Measurements from ENCODE around the gene WDFY1. TPM values are rescaled to one million over a fixed set of nuclear protein-coding genes. Genes with fewer than 3 reads are reported as not detected.
"Not testable (repeated sequence)": the region's sequence is repeated elsewhere in the genome, so short reads cannot be mapped to it uniquely, and the experiment has no call there.

WDFY1 gene
- total and polyA plus RNA-seq, 5 donors from 2014 or later = 24.9 to 67.1 (median 26.2) TPM

- Mint-ChIP-seq H3K4me1 (peaks cover 23 to 62% (median 47%) of the 10 kb centered on the region in 4 donors), H3K27me3 (peaks cover 5% of the 10 kb centered on the region), H3K4me3 (peak overlapping the region; percentile 91 to 95 (median 92)), H3K36me3 (peaks cover 10% of the 10 kb centered on the region), H3K9me3 (peaks cover 0 to 3% (median 2%) of the 10 kb centered on the region in 7 donors), H3K27ac (peak overlapping the region; percentile 26 to 91 (median 81))
- H3K4me3 ChIP-seq (ENCODE audit: low read depth, low read length) = peak overlapping the region; percentile 65
- H3K4me1 ChIP-seq (ENCODE audit: control insufficient read depth, insufficient read depth, low read length, poor library complexity, severe bottlenecking) = peaks cover 37% of the 10 kb centered on the region
- H3K27ac ChIP-seq (ENCODE audit: insufficient read depth, low read length, poor library complexity, severe bottlenecking) = no peak overlapping the region
- ATAC-seq (ENCODE audit: low read depth in 2 of 2) (no peak), DNase-seq (no peak)
- no peaks in the 10 kb centered on the region for H3K27me3 ChIP-seq (ENCODE audit: control insufficient read depth, insufficient read depth, low read length)
- H3K36me3 ChIP-seq (ENCODE audit: control insufficient read depth, insufficient read depth, low read length) = no peaks in the 10 kb centered on the region
- H3K9me3 ChIP-seq (ENCODE audit: control insufficient read depth in 2 of 2, low read length in 2 of 2) = no peaks in the 10 kb centered on the region
Observed at GRCh38 chr2:223943561-223944008, 1.6 kb downstream of the WDFY1 start.

- Mint-ChIP-seq H3K27ac (peak overlapping the region; percentile 80 to 86 (median 81)), H3K4me1 (peaks cover 25 to 64% (median 49%) of the 10 kb centered on the region in 4 donors), H3K36me3 (peaks cover 10% of the 10 kb centered on the region), H3K4me3 (peak overlapping the region; percentile 91 to 95 (median 92)), H3K27me3 (peaks cover 5% of the 10 kb centered on the region), H3K9me3 (peaks cover 0 to 3% (median 2%) of the 10 kb centered on the region in 7 donors)
- ATAC-seq (ENCODE audit: low read depth in 2 of 2) (no peak), DNase-seq (peak in 1 of 3 donors; percentile 15)
- Histone ChIP-seq H3K9me3 (ENCODE audit: control insufficient read depth in 2 of 2, low read length in 2 of 2) (no peaks in the 10 kb centered on the region), H3K4me1 (ENCODE audit: control insufficient read depth, insufficient read depth, low read length, poor library complexity, severe bottlenecking) (peaks cover 41% of the 10 kb centered on the region), H3K36me3 (ENCODE audit: control insufficient read depth, insufficient read depth, low read length) (no peaks in the 10 kb centered on the region), H3K27ac (ENCODE audit: insufficient read depth, low read length, poor library complexity, severe bottlenecking) (no peak overlapping the region), H3K27me3 (ENCODE audit: control insufficient read depth, insufficient read depth, low read length) (no peaks in the 10 kb centered on the region), H3K4me3 (ENCODE audit: low read depth, low read length) (peak overlapping the region; percentile 65)
Observed at GRCh38 chr2:223943135-223943534, 2.0 kb downstream of the WDFY1 start.

- ATAC-seq (ENCODE audit: low read depth in 2 of 2) = peak; percentile 36 to 41
- Mint-ChIP-seq H3K4me3 (peak overlapping the region; percentile 66 to 87 (median 76)), H3K4me1 (peaks cover 29 to 72% (median 59%) of the 10 kb centered on the region in 4 donors), H3K27me3 (peaks cover 5% of the 10 kb centered on the region), H3K27ac (peak overlapping the region; percentile 7 to 90 (median 72)), H3K36me3 (peaks cover 10% of the 10 kb centered on the region), H3K9me3 (peaks cover 0 to 3% (median 2%) of the 10 kb centered on the region in 7 donors)
- no peaks in the 10 kb centered on the region for H3K27me3 ChIP-seq (ENCODE audit: control insufficient read depth, insufficient read depth, low read length)
- peak in 2 of 3 donors; percentile 21 to 89 for DNase-seq
- H3K9me3 ChIP-seq (ENCODE audit: control insufficient read depth in 2 of 2, low read length in 2 of 2) = no peaks in the 10 kb centered on the region
- no peaks in the 10 kb centered on the region for H3K36me3 ChIP-seq (ENCODE audit: control insufficient read depth, insufficient read depth, low read length)
- no peak overlapping the region for H3K27ac ChIP-seq (ENCODE audit: insufficient read depth, low read length, poor library complexity, severe bottlenecking)
- H3K4me3 ChIP-seq (ENCODE audit: low read depth, low read length) = peak overlapping the region; percentile 43
- H3K4me1 ChIP-seq (ENCODE audit: control insufficient read depth, insufficient read depth, low read length, poor library complexity, severe bottlenecking) = peaks cover 55% of the 10 kb centered on the region
Observed at GRCh38 chr2:223941579-223942277, 3.4 kb downstream of the WDFY1 start.

GRCh38 chr2:223939438-223939837 is 5.7 kb downstream of the WDFY1 start:
- not testable (repeated sequence) for H3K36me3 ChIP-seq (ENCODE audit: control insufficient read depth, insufficient read depth, low read length); ATAC-seq (ENCODE audit: low read depth in 2 of 2); H3K27ac Mint-ChIP-seq; H3K27me3 ChIP-seq (ENCODE audit: control insufficient read depth, insufficient read depth, low read length); H3K4me3 ChIP-seq (ENCODE audit: low read depth, low read length); DNase-seq; H3K27me3 Mint-ChIP-seq; H3K9me3 ChIP-seq (ENCODE audit: control insufficient read depth in 2 of 2, low read length in 2 of 2); H3K27ac ChIP-seq (ENCODE audit: insufficient read depth, low read length, poor library complexity, severe bottlenecking); H3K9me3 Mint-ChIP-seq
- peaks cover 10% of the 10 kb centered on the region for H3K36me3 Mint-ChIP-seq
- H3K4me3 Mint-ChIP-seq = peak overlapping the region in 1 of 4 donors; percentile 50
- H3K4me1 ChIP-seq (ENCODE audit: control insufficient read depth, insufficient read depth, low read length, poor library complexity, severe bottlenecking) = peaks cover 49% of the 10 kb centered on the region
- H3K4me1 Mint-ChIP-seq = peaks cover 28 to 82% (median 66%) of the 10 kb centered on the region in 4 donors

- peaks cover 28 to 78% (median 60%) of the 10 kb centered on the region in 4 donors for H3K4me1 Mint-ChIP-seq
- Histone ChIP-seq H3K27ac (ENCODE audit: insufficient read depth, low read length, poor library complexity, severe bottlenecking) (no peak overlapping the region), H3K27me3 (ENCODE audit: control insufficient read depth, insufficient read depth, low read length) (no peaks in the 10 kb centered on the region), H3K9me3 (ENCODE audit: control insufficient read depth in 2 of 2, low read length in 2 of 2) (no peaks in the 10 kb centered on the region), H3K4me3 (ENCODE audit: low read depth, low read length) (peak overlapping the region; percentile 45), H3K36me3 (ENCODE audit: control insufficient read depth, insufficient read depth, low read length) (no peaks in the 10 kb centered on the region), H3K4me1 (ENCODE audit: control insufficient read depth, insufficient read depth, low read length, poor library complexity, severe bottlenecking) (peaks cover 35% of the 10 kb centered on the region)
- DNase-seq (peak in 1 of 3 donors; percentile 20), ATAC-seq (ENCODE audit: low read depth in 2 of 2) (no peak)
- peaks cover 14% of the 10 kb centered on the region for H3K36me3 Mint-ChIP-seq
- H3K27me3 Mint-ChIP-seq = no peaks in the 10 kb centered on the region
- peak overlapping the region in 1 of 3 donors; percentile 4 for H3K27ac Mint-ChIP-seq
- H3K4me3 Mint-ChIP-seq = peak overlapping the region in 1 of 4 donors; percentile 31
- peaks cover 0 to 3% (median 2%) of the 10 kb centered on the region in 7 donors for H3K9me3 Mint-ChIP-seq
Observed at GRCh38 chr2:223937535-223937934, 7.6 kb downstream of the WDFY1 start.

- H3K36me3 Mint-ChIP-seq = peaks cover 14% of the 10 kb centered on the region
- Histone ChIP-seq H3K4me3 (ENCODE audit: low read depth, low read length) (peak overlapping the region; percentile 45), H3K27me3 (ENCODE audit: control insufficient read depth, insufficient read depth, low read length) (no peaks in the 10 kb centered on the region), H3K36me3 (ENCODE audit: control insufficient read depth, insufficient read depth, low read length) (no peaks in the 10 kb centered on the region), H3K27ac (ENCODE audit: insufficient read depth, low read length, poor library complexity, severe bottlenecking) (no peak overlapping the region), H3K4me1 (ENCODE audit: control insufficient read depth, insufficient read depth, low read length, poor library complexity, severe bottlenecking) (peaks cover 33% of the 10 kb centered on the region), H3K9me3 (ENCODE audit: control insufficient read depth in 2 of 2, low read length in 2 of 2) (no peaks in the 10 kb centered on the region)
- no peaks in the 10 kb centered on the region for H3K27me3 Mint-ChIP-seq
- H3K4me1 Mint-ChIP-seq = peaks cover 28 to 78% (median 61%) of the 10 kb centered on the region in 4 donors
- H3K9me3 Mint-ChIP-seq = peaks cover 0 to 3% (median 2%) of the 10 kb centered on the region in 7 donors
- ATAC-seq (ENCODE audit: low read depth in 2 of 2) = peak; percentile 52 to 60
- DNase-seq = peak in 1 of 3 donors; percentile 77
- H3K4me3 Mint-ChIP-seq = peak overlapping the region in 3 of 4 donors; percentile 1 to 63 (median 57)
- peak overlapping the region in 1 of 3 donors; percentile 4 for H3K27ac Mint-ChIP-seq
Observed at GRCh38 chr2:223936862-223937326, 8.2 kb downstream of the WDFY1 start.

- Mint-ChIP-seq H3K9me3 (peaks cover 0 to 3% (median 0%) of the 10 kb centered on the region in 7 donors), H3K27ac (peak overlapping the region; percentile 4 to 35 (median 10)), H3K4me3 (peak overlapping the region in 2 of 4 donors; percentile 7 to 48), H3K27me3 (no peaks in the 10 kb centered on the region), H3K36me3 (peaks cover 10% of the 10 kb centered on the region), H3K4me1 (peaks cover 30 to 77% (median 60%) of the 10 kb centered on the region in 4 donors)
- ATAC-seq (ENCODE audit: low read depth in 2 of 2) (no peak), DNase-seq (no peak)
- Histone ChIP-seq H3K4me3 (ENCODE audit: low read depth, low read length) (no peak overlapping the region), H3K36me3 (ENCODE audit: control insufficient read depth, insufficient read depth, low read length) (no peaks in the 10 kb centered on the region), H3K9me3 (ENCODE audit: control insufficient read depth in 2 of 2, low read length in 2 of 2) (no peaks in the 10 kb centered on the region), H3K4me1 (ENCODE audit: control insufficient read depth, insufficient read depth, low read length, poor library complexity, severe bottlenecking) (peaks cover 28% of the 10 kb centered on the region), H3K27me3 (ENCODE audit: control insufficient read depth, insufficient read depth, low read length) (no peaks in the 10 kb centered on the region), H3K27ac (ENCODE audit: insufficient read depth, low read length, poor library complexity, severe bottlenecking) (no peak overlapping the region)
Observed at GRCh38 chr2:223935459-223936125, 9.5 kb downstream of the WDFY1 start.

All from CD4-positive, CD25-positive, alpha-beta regulatory T cell (primary cell).